Astrocyte of the spinal cord (primary cell): ENCODE results near the gene SEPTIN14.
"Not testable (repeated sequence)": the region's sequence is repeated elsewhere in the genome, so short reads cannot be mapped to it uniquely, and the experiment has no call there.

Source experiments
- DNase-seq: peaks from one replicate; pipeline ENCODE4 v3.0.0; 2011; ENCODE audit warnings: low read depth, low spot score
- H3K4me3 ChIP-seq: 2 replicates; pipeline ENCODE4 v1.5.1; 2011; ENCODE audit warnings: low read depth, mild to moderate bottlenecking, low read length, moderate library complexity
- in situ Hi-C: cut with HindIII; loops from 2 replicates; pipeline ENCODE4 v1.10.0; 2017; ENCODE audit warnings: low sequenced_read_pairs
- TF ChIP-seq, protein P1 (sequence below): IDR thresholded peaks from 2 replicates; pipeline ENCODE4 v1.5.1; 2012; ENCODE audit warnings: low read depth, mild to moderate bottlenecking, low read length, inconsistent platforms

The SEPTIN14 gene

DNA sequence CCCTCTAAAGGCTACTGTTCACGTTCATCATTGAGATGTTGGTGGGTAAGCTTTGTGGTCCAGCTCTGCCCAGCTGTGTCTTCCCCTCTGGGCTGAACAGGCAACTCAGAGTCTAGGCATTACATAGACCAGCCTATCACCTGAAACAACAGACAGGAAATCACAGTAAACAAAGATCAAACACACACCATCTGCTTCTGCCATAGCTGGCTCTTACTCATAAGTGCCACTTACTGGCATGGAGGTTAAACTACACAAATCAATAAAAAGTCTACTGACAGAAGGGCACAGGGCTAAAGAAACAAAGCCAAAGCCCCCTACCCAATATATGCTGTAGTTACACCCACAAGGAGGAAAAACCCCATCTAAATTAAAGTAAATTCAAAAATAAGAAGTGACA, 35.0 kb downstream of the SEPTIN14 start:
- in situ Hi-C loops = no loop called here
- TF ChIP-seq, protein P1, sequence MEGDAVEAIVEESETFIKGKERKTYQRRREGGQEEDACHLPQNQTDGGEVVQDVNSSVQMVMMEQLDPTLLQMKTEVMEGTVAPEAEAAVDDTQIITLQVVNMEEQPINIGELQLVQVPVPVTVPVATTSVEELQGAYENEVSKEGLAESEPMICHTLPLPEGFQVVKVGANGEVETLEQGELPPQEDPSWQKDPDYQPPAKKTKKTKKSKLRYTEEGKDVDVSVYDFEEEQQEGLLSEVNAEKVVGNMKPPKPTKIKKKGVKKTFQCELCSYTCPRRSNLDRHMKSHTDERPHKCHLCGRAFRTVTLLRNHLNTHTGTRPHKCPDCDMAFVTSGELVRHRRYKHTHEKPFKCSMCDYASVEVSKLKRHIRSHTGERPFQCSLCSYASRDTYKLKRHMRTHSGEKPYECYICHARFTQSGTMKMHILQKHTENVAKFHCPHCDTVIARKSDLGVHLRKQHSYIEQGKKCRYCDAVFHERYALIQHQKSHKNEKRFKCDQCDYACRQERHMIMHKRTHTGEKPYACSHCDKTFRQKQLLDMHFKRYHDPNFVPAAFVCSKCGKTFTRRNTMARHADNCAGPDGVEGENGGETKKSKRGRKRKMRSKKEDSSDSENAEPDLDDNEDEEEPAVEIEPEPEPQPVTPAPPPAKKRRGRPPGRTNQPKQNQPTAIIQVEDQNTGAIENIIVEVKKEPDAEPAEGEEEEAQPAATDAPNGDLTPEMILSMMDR = no peak
- no peak for DNase-seq
- no peak overlapping the region for H3K4me3 ChIP-seq

DNA sequence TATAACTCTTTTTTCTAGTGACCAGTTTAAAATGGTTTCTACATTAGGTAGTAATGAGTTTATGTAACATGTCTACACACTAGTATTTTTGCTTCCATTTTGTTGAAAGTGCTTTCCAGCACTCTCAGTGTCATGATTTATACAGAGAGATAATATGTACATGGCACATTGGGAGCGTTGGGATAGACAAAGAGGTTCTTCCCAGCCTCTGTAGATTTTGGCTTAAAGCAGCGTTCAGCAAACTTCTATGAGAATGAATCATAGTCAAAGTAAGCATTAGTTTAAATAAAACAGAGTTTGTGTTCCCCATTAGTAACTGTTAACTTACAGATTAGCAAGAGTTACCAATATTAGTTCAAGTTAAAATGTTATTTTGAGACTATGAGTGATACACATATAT, 43.9 kb downstream of the SEPTIN14 start:
- DNase-seq = no peak
- in situ Hi-C loops = no loop called here
- TF ChIP-seq, protein P1 = no peak
- H3K4me3 ChIP-seq = no peak overlapping the region

DNA sequence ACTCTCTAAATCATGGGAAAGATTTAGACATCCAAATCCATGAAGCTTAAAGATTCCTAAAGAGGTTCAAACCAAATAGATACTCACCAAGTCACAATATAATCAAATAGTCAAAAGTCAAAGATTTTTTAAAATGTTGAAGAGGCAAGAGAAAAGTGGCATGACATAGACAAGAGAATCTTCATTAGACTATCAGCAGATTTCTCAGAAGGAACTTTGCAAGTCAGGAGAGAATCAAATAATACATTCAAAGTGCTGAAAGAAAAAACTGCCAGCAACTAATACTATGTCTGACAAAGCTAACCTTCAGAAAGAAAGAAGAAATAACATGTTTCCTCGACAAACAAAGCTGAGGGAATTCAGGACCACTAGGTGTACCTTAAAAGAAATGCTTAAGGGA, 65.3 kb downstream of the SEPTIN14 start:
- in situ Hi-C loops, DNase-seq: not testable (repeated sequence)

DNA sequence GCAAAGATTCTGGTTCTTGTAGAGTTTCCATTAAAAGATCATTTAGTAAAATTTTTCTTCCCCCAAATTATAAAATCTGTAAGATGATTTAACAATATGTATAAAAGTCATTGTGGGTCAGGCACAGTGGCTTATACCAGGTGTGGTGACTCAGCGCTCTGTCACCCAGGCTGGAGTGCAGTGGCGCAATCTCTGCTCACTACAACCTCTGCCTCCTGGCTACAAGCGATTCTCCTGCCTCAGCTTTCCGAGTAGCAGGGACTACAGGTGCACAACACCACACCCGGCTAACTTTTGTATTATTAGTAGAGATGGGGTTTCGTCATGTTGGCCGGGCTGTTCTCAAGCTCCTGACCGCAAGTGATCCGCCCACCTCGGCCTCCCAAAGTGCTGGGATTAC, 68.0 kb downstream of the SEPTIN14 start:
- no peak overlapping the region for H3K4me3 ChIP-seq
- in situ Hi-C loops = no loop called here
- DNase-seq = no peak
- TF ChIP-seq, protein P1 = no peak

More for the DNA sequence above, 65.3 kb downstream of the SEPTIN14 start:
- not testable (repeated sequence) for H3K4me3 ChIP-seq

DNA sequence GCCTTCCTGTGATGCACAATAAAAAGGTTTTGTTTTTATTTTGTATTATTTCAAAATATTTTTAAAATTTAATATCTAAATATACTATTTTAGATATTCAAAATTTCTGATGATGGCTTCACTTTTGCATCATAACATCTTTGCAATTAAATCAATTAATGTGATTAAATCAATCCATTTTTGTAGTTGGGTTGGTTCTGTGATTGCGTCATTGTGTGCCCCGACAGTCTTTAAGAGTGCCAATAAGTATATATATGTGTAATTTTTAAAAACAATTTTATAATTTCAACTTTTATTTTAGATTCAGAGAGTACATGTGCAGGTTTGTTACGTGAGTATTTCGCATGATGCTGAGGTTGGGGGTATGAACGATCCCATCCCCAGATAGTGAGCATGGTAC, 70.5 kb downstream of the SEPTIN14 start:
- TF ChIP-seq, protein P1 = no peak
- in situ Hi-C loops = no loop called here
- H3K4me3 ChIP-seq = no peak overlapping the region
- no peak for DNase-seq

DNA sequence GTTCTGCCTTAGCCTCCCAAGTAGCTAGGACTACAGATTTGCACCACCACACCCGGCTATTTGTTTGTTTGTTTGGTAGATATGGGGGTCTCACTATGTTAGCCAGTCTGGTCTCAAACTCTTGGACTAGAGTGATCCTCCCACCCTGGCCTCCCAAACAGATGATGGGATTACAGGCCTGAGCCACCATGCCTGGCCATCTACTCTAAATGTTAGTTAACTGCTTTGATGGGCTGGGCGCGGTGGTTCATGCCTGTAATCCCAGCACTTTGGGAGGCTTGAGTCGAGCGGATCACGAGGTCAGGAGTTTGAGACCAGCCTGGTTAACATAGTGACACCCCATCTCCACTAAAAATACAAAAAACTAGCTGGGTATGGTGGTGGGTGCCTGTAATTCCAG, 74.8 kb downstream of the SEPTIN14 start:
- H3K4me3 ChIP-seq = no peak overlapping the region
- in situ Hi-C loops = no loop called here
- no peak for DNase-seq
- TF ChIP-seq, protein P1 = no peak

DNA sequence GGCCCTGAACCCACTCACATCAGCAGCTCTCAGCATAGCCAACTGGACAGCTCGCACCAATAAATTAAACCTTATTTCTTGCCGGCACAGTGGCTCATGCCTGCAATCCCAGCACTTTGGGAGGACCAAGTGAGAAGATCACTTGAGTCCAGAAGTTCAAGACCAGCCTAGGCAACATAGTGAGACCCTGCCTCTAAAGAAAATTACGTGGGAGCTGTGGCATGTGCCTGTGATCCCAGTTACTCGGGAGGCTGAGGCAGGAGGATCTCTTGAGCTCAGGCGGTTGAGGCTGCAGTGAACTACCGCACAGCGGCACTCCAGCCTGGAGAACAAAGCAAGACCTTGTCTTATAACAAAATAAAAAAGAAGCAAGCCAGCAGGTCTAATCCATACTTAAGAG, 75.7 kb downstream of the SEPTIN14 start:
- TF ChIP-seq, protein P1 = no peak
- no peak for DNase-seq
- no peak overlapping the region for H3K4me3 ChIP-seq
- in situ Hi-C loops = no loop called here

DNA sequence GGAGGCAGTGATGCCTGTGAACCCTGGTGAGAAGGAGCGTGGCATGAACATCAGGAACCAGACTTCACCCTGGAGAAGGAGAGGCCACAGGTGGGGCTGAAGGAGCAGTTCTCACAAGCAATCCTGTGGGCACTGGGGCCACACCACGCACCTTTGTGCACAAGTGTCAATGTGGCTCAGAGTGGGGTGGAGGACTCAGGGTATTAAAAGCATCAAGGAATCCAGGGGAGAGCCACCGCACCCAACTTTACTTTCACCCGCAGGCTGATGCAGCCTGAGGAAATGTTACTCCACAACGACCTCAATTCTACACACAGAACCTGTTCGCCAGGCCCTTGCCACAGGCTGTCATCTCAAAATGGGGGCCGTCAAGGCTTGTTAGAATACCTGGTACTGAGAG, 77.1 kb downstream of the SEPTIN14 start:
- in situ Hi-C loops = not testable (repeated sequence)

More for the DNA sequence above, 77.1 kb downstream of the SEPTIN14 start:
- DNase-seq, H3K4me3 ChIP-seq: not testable (repeated sequence)
